CD4-positive, alpha-beta T cell treated with Interleukin-4 for 4 hours (primary cell): ENCODE measurements around the gene RAB5IF.
A peak's percentile ranks its signal among the peaks of the same experiment; 100 is the strongest.
"Not testable (repeated sequence)": the region's sequence is repeated elsewhere in the genome, so short reads cannot be mapped to it uniquely, and the experiment has no call there.

Experiments used
- DNase-seq: peaks from one replicate; pipeline ENCODE4 v3.0.0-alpha.2; 2020

Gene RAB5IF

GRCh38 chr20:36631646-36632045 is 26.1 kb downstream of the RAB5IF start:
- DNase-seq = no peak

DNA sequence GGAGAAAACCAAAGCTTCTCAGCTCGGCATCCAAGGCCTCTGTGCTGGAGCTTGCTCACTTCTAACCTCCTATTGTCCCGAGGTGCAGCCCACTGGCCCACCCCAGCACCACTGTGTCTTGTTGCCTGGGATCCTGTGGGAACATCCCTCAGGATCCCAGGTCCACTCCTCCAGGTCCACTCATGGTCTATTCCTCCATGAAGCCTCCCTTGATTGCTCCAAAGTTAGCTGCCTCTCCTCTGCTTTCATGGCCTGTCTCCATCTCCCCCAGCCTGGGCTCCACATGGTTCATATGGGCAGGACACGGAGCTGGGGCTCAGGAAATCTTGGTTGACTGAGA is 26.5 kb downstream of the RAB5IF start:
- DNase-seq = no peak

DNA sequence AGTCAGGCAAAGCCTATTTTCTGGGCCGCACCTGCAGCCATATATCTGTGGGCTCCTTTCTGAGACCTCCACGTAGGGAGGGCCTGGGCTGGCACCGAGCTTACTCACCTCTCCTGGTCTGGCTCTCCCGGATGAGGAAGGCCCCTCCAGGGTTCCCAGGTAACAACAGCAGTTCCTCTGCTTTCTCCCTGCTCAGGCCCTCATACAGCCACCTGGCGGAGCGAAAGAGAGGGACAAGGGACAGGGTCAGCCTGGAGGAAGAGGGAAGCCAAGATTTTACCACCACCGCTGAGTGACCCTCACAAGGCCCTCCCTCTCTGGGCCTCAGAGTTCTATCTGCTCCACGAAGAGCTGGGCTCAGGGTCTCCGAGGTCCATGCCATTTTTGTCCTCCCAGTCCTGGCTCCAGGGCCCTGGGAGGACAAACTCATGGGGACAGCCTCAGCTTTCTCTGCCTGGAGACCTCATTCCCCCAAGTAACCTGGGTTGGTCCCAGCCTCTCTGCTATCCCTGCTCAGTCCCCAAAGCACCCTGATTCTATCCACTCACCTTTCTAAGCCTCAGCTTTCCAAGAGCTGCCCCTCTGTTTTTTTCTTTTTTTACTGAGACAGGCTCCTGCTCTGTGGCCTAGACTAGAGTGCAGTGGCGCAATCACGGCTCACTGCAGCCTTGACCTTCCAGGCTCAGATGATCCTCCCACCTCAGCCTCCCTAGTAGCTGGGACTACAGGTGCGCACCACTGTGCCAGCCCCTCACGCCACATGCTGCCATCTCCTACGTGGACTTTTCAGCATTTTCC is 27.1 kb downstream of the RAB5IF start:
- DNase-seq = no peak

DNA sequence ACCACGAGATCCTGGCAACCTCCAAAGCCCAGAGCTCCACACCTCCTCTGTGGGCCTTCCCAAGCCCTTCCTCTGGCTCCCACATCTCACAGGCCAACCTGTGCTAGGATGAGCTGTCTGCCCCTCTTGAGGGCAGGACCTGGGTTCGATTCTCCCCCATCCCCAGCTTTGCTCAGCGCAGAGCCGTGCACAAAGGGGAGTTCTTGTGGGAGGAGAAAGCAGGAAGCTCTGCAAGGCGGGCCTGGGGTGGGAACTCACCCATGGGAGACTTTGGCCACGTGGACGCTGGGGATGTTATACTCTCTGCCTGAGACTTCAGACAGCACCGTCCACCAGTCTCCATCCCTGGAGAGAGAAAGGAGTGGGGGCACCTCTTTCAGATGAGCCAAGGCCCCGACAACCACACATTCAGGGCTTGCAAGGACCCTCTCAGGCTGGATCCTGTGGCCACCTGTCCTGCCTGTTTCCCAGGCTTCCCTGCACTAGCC is 27.8 kb downstream of the RAB5IF start:
- DNase-seq = no peak

- no peak for DNase-seq
Measured at GRCh38 chr20:36634342-36634741, 28.8 kb downstream of the RAB5IF start.

- DNase-seq = not testable (repeated sequence)
Measured at GRCh38 chr20:36638876-36639400, 33.4 kb downstream of the RAB5IF start.

- no peak for DNase-seq
Measured at GRCh38 chr20:36641506-36641843, 35.9 kb downstream of the RAB5IF start.

GRCh38 chr20:36642136-36642535 is 36.6 kb downstream of the RAB5IF start:
- DNase-seq = no peak

DNA sequence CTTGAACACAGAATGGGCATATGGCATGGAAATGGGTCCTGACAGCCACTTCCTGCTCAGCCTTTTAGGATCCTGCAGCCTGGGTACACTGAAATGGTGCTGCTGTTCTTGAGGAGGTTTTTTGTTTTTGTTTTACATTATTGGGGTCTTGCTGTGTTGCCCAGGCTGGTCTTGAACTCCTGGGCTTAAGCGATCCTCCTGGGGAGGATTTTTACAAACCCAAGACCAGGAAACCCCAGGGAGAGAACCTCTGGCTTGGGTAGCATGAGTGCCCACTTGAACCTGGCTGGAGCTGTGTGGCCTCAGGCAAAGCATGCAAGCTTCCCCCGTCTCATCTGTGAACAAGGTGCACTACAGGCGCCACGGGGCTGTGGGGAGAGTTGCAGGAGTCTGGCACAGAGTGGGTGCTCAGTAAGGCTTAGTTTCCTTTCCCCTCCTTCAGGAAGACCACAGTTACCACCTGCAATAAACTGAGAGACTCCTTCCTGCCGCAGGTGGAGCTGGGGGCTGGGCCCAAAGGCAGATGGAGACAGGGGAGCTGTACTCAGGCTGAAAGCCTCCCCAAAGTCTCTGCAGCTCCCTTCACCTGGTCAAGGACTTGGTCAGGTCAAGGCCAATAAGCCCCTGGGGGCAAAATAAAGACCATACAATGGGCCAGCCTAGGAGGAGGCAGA is 38.6 kb downstream of the RAB5IF start:
- DNase-seq = peak; percentile 73

GRCh38 chr20:36644706-36645095 is 39.1 kb downstream of the RAB5IF start:
- DNase-seq = peak; percentile 51

DNA sequence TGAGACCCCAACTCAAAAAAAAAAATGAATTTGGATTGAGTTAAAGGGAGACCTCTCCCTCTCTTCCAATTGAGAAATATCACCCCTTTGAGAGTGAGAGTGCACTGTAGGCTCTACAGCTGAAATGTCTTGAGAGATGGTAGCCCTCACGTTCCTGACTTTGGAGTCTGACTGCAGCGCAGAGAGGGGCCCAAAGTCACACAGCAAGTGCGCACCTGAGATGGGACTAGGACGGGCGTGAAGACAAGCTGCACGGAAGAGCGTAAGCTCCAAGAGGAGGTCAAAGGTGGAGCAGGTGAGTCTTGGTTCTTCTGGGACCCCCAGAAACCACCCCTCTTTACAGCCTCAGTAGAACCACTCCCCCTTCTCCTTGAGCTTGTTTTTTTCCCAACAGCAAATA is 39.8 kb downstream of the RAB5IF start:
- no peak for DNase-seq

DNA sequence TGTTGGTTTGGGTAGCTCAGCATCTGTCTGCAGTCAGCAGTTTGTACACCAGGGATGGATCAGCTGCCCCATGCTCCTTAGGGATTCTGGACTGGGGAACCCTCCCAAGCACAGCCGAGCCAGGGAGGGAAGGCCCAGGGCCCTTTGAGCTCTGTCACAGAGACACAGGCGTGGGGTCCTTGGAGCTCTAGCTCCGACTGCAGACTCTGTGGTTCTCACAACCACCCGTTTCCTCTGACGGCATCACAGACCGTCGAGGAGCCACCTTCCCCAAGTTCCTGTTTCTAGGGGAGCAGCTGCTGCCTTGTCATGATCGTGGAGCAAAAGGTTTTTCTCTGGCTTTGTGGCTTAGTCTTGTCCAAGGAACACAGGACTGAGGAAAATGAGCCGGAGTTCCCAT is 40.4 kb downstream of the RAB5IF start, which contains the start of gene SLA2:
Gene SLA2 (minus strand): TSS at position 199 of the 400 bp plus-strand sequence. CDS start 4,861 bp downstream, outside the sequence.
- peak; percentile 68 for DNase-seq

DNA sequence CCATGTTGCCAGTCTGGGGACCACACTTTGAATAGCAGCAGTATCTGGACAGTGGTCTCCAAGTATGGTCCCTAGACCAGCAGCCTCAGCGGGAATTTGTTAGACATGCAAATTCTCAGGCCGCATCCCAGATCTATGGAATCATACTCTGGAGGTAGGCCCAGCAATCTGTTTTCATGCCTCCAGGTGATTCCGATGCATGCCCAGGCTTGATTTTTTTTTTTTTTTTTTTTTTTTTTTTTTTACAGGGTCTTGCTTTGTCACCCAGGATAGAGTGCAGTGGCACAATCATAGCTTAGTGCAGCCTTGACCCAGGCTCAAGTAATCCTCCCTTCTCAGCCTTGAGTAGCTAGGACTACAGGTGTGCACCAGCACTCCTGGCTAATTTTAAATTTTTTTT is 41.1 kb downstream of the RAB5IF start:
- no peak for DNase-seq

GRCh38 chr20:36647196-36648121 is 41.9 kb downstream of the RAB5IF start:
- DNase-seq = no peak

DNA sequence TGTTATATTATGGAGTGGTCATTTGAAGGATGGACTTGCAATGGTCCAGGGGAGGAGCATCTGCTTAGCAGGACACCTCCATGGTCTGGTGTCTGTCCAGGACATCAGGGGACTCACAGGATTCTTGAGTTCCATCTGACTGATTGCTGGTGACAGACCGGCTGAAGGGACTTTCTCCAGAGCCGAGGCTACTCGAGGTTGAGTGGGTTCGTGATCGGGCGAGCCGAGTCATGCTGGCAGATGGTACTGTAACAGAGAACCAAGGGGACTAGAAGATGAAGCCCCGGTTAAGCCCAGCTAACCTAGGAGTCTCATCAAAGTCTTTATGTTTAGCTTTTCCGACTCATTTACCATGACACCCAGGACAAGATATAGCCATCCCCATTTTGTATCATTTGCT is 47.9 kb downstream of the RAB5IF start:
- DNase-seq = no peak

DNA sequence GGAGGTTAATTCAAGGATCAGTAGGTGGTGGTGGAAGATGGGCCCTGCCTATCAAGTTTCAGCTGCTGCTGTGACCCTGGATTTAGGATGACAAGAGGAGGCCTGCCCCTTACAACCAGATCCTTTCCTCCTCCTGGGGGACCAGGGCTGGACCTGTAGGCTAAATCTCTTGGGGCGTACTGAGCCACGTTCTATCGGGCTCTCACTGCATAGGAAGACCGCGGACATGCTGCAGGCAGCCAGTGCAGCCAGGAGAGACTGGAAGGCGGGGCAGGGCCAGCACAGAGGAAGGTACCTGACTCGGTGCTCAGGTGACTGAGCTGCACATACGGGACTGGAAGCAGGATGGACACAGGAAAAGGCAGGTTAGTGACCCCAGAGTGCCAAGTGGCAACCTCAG is 48.9 kb downstream of the RAB5IF start:
- DNase-seq = no peak

- no peak for DNase-seq
Measured at GRCh38 chr20:36655004-36655403, 49.4 kb downstream of the RAB5IF start.

DNA sequence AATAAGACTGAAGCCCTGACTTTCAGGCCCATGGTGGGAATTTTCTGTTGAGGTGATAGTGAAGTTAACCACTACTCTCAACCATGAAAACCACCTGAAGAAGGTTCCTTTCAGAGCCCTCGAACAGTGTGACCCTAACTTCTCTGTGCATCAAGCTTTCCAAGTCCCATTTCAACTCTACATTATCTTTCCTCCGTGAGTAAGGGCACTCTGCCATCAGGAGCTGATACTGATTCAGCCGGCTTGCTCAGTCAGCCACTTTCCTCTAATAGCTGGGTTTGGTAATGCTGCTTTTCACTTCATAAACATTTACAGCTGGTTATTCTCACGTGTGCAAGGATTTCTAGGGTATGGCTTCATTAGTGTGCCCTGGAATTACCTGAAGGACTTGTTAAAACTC is 51.2 kb downstream of the RAB5IF start:
- DNase-seq = no peak

DNA sequence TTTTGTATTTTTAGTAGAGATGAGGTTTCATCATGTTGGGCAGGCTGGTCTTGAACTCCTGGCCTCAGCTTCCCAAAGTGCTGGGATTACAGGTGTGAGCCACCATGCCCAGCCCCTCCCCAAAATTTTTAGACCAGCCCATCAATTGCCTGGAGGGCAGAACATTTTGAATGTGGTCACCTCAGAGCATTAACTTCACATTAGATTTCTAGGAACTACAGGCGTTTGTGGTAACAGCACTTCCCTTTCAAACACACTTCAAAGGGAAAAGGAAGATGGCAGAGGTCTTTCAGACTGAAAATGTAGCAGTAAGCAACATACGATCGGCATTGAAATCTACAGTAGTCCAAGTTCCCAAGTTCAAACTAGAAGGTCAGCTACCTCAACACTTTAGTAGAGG is 52.7 kb downstream of the RAB5IF start:
- peak; percentile 37 for DNase-seq
